ENCODE data around the gene CCL17.

CCL17 gene

DNA sequence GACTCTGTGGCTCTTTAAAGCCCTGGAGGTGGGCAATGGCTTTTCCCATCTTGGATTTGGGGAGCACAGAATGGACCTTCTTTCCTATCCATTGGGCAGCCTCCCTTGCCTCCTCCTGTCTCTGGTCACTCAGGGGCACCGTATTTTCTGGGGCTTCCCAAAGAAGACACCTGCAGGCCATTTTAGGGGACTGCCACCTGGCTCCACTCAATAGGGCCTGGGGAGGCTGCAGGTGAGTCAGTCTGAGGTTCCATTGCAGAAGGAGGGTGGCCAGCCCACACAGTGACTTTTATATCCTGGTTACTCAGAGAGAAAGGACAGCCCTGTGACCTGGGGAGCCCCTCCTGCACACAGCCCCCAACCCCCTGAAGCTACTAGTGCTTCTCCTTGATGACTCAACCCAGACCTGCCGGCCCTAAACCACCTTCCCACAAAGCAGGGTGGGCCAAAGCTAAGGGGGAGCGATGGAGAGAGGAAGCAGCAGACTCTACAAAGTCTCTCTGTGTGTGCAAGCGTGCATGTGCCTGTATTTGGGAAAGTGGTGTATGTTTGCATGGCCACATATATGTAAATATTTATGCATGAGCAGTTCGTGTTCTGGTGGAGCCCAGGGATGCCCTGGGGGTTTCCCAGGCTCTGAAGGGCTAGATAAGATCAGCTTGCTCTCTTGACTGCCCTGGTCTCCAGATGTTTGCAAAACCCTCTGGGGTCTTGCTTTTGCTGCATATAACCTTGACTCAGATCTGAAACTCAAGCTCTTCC, 27.3 kb upstream of the CCL17 start:
- FAIRE-seq: no peak

GRCh38 chr16:57379579-57379978, 25.0 kb upstream of the CCL17 start:
- no peak for DNase-seq (ENCODE audit: insufficient read length, low spot score)
- peak; percentile 69 for FAIRE-seq

More for the DNA sequence above, 27.3 kb upstream of the CCL17 start:
- DNase-seq (ENCODE audit: insufficient read length, low spot score): no peak

GRCh38 chr16:57380671-57381462, 23.7 kb upstream of the CCL17 start:
- DNase-seq (ENCODE audit: insufficient read length, low spot score) (no peak), FAIRE-seq (no peak)

DNA sequence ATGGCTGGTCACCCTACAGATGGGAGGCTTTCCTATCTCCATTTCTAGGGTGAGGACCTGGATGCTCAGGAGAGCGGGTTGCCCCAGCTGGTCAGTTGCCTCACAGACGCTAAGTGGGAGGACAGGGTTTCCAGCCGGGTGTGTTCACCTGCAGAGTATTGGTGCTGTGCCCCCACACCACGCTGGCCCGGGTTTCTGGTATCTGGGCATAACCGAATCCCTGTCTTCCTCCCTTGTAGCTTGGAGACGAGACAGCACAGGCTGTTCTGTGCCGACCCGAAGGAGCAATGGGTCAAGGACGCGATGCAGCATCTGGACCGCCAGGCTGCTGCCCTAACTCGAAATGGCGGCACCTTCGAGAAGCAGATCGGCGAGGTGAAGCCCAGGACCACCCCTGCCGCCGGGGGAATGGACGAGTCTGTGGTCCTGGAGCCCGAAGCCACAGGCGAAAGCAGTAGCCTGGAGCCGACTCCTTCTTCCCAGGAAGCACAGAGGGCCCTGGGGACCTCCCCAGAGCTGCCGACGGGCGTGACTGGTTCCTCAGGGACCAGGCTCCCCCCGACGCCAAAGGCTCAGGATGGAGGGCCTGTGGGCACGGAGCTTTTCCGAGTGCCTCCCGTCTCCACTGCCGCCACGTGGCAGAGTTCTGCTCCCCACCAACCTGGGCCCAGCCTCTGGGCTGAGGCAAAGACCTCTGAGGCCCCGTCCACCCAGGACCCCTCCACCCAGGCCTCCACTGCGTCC, 22.6 kb upstream of the CCL17 start:
- FAIRE-seq (no peak), DNase-seq (ENCODE audit: insufficient read length, low spot score) (no peak)

- DNase-seq (ENCODE audit: insufficient read length, low spot score) (no peak), FAIRE-seq (no peak)
These were observed 21.9 kb upstream of the CCL17 start for GRCh38 chr16:57382535-57383275.

DNA sequence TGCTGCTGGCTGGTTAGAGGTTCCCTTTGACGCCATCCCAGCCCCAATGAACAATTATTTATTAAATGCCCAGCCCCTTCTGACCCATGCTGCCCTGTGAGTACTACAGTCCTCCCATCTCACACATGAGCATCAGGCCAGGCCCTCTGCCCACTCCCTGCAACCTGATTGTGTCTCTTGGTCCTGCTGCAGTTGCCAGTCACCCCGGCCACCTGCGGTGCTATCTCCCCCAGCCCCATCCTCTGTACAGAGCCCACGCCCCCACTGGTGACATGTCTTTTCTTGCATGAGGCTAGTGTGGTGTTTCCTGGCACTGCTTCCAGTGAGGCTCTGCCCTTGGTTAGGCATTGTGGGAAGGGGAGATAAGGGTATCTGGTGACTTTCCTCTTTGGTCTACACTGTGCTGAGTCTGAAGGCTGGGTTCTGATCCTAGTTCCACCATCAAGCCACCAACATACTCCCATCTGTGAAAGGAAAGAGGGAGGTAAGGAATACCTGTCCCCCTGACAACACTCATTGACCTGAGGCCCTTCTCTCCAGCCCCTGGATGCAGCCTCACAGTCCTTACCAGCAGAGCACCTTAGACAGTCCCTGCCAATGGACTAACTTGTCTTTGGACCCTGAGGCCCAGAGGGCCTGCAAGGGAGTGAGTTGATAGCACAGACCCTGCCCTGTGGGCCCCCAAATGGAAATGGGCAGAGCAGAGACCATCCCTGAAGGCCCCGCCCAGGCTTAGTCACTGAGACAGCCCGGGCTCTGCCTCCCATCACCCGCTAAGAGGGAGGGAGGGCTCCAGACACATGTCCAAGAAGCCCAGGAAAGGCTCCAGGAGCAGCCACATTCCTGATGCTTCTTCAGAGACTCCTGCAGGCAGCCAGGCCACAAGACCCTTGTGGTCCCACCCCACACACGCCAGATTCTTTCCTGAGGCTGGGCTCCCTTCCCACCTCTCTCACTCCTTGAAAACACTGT, 21.0 kb upstream of the CCL17 start:
- FAIRE-seq (no peak), DNase-seq (ENCODE audit: insufficient read length, low spot score) (peak; percentile 65)

DNA sequence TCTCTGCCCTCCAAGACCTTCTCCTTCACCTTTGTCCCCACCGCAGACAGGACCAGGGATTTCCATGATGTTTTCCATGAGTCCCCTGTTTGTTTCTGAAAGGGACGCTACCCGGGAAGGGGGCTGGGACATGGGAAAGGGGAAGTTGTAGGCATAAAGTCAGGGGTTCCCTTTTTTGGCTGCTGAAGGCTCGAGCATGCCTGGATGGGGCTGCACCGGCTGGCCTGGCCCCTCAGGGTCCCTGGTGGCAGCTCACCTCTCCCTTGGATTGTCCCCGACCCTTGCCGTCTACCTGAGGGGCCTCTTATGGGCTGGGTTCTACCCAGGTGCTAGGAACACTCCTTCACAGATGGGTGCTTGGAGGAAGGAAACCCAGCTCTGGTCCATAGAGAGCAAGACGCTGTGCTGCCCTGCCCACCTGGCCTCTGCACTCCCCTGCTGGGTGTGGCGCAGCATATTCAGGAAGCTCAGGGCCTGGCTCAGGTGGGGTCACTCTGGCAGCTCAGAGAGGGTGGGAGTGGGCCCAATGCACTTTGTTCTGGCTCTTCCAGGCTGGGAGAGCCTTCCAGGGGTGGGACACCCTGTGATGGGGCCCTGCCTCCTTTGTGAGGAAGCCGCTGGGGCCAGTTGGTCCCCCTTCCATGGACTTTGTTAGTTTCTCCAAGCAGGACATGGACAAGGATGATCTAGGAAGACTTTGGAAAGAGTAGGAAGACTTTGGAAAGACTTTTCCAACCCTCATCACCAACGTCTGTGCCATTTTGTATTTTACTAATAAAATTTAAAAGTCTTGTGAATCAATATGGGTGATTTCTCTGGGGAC, 20.1 kb upstream of the CCL17 start:
- no peak for FAIRE-seq
- no peak for DNase-seq (ENCODE audit: insufficient read length, low spot score)

- DNase-seq (ENCODE audit: insufficient read length, low spot score): no peak
- no peak for FAIRE-seq
These were observed 19.5 kb upstream of the CCL17 start for GRCh38 chr16:57385083-57385482.

DNA sequence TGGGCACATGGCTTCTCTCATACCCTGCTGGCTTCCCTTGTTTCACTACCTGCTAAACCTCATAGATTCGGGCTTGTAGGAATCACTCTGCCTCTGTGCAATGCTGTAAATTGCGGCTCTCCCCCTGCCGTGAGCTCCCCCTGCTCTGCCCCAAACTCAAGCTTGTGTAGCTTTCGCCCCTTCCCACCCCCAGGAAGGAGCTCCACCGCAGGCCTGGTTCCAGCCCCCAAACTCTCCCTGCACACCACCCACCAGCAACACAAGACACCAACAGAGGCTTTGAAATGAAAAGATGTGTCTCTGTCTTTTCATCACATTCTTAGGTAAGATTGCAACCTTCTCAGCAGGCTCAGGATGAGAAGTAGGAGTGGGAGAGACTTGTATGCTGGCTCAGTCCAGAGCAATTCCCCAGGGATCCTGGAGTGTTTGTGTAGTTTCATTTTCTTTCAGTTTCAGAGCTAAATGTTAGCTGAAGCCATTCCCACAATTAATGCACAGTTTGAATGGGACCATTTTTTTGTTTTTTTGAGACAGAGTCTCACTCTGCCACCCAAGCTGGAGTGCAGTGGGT, 18.1 kb upstream of the CCL17 start:
- no peak for FAIRE-seq
- DNase-seq (ENCODE audit: insufficient read length, low spot score): no peak

DNA sequence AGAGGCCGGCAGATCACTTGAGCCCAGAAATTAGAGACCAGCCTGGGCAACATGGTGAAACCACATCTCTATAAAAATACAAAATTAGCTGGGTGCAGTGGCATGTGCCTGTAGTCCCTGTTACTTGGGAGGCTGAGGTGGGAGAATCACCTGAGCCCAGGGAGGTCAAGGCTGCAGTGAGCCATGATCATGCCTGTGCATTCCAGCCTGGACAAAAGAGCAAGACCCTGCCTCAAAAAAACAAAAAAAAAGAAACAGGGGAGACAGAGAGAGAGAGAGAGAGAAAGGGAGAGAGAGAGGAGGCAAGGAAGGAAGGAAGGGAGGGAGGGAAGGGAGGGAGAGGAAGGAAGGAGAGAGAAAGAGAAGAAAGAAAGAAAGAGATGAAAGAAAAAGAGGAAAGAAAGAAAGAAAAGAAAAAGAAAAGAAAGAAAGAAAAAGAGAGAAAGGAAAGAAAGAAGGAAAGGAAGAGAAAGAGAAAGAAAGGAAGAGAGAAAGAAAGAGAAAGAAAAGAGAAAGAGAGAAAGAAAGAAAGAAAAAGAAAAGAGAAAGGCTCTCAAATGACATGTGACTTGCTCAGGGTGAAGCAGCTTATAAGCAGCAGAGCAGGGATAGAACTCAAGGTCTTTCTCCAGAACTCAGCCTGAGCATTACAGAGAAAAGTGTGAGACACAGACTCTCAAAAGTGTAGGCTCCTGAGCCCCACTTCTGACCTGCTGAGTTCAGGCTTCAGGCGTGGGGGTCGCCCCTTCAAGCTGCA, 16.8 kb upstream of the CCL17 start:
- DNase-seq (ENCODE audit: insufficient read length, low spot score): no peak
- no peak for FAIRE-seq

- DNase-seq (ENCODE audit: insufficient read length, low spot score) (no peak), FAIRE-seq (no peak)
These were observed 16.0 kb upstream of the CCL17 start for GRCh38 chr16:57388359-57389086.

DNA sequence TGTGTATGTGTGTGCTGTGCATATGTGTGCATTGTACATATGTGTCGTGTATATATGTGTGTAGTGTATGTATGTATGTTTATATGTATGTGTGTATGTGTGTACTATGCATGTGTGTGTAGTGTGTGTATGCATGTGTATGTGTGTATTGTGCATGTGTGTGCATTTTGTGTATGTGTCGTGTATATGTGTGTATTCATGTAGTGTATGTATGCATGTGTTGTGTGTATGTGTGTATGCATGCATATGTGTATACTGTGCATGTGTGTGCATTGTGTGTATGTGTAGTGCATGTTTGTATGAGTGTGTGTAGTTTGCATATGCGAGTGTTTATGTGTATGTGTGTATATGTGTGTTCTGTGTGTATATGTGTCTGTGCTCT, 15.5 kb upstream of the CCL17 start:
- FAIRE-seq (peak; percentile 99), DNase-seq (ENCODE audit: insufficient read length, low spot score) (no peak)

DNA sequence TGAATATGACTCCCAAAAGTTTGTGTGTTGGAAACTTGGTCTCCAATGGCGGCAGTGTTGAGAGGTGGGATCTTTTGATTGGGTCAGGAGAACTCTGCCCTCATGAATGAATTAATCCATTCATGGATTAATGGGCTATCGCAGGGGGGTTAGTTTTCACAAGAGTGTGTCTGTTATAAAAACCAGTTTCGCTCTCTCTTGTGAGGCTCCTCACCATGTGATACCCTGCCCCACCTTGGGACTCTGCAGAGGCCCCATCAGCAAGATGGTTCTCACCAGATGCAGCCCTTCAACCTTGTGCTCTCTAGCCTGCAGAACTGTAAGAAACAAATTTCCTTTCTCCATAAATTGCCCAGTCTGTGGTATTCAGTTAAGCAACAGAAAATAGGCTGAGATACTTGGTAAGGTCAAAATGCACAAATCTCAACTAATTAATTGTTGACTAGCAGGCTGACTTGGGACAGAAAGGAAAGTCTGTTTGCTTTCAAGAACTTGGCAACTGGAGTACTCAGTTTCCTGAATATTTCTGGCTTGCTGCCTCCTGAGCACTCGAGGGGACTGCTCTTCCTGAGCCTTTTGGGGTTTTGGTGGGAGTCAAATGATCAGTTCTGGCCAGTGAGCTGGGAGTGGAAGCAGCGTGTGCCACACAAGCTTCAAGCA, 13.8 kb upstream of the CCL17 start:
- FAIRE-seq (no peak), DNase-seq (ENCODE audit: insufficient read length, low spot score) (no peak)

GRCh38 chr16:57391300-57391699, 13.3 kb upstream of the CCL17 start:
- no peak for FAIRE-seq
- no peak for DNase-seq (ENCODE audit: insufficient read length, low spot score)

- DNase-seq (ENCODE audit: insufficient read length, low spot score): no peak
- no peak for FAIRE-seq
These were observed 12.9 kb upstream of the CCL17 start for GRCh38 chr16:57391708-57392107.

- no peak for FAIRE-seq
- no peak for DNase-seq (ENCODE audit: insufficient read length, low spot score)
These were observed 11.9 kb upstream of the CCL17 start for GRCh38 chr16:57392694-57393093.

GRCh38 chr16:57394444-57394843, 10.1 kb upstream of the CCL17 start:
- no peak for FAIRE-seq
- no peak for DNase-seq (ENCODE audit: insufficient read length, low spot score)

Measured in HTR-8/SVneo (cell line).